HG03039 (cell line): ENCODE measurements around the gene SCARB1.
"Not testable (repeated sequence)": the region's sequence is repeated elsewhere in the genome, so short reads cannot be mapped to it uniquely, and the experiment has no call there.

Experiments
- ATAC-seq: cut with Tn5 transposase; IDR thresholded peaks from one replicate; pipeline ENCODE4 v1.9.1; 2021; ENCODE audit warnings: mild to moderate bottlenecking, moderate library complexity; ENCODE audit not compliant: unreplicated experiment

The SCARB1 gene

DNA sequence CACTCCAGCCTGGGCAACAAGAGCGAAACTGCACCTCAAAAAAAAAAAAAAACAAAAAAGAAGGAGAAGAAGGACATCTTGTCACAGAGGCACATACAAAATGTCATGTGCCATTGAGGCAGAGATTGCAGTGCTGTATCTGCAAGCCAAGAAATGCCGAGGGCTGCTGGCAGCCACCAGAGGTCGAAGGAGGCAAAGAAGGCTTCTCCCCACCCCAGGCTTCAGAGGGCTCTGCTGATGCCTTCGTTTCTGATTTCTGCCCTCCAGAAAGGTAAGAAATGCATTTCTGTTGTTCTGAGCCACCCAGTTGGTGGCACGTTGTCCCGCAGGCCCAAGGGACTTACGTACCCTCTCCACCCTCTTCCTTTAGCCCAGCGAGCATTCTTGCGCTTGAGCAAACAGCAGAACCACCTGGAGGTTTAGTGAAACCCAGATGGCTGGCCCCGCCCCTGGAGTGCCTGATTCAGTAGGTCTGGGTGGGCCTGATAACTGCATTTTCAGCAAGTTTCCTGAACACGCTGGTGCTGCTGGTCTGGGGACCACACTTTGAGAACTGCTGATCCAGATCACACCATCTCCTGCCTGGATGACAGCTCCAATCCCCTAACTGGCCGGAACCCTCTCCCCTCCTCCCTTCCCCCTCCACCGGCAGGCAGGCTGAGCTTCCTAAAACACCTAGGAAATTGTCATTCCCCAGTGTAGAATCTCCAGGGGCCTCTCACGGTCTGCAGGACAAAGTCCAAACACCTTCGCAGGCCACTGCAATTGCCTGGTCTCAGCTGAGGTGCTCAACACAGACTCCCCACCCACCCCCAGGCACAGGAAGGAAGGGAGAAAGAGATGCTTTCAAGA lies 21.1 kb upstream of the SCARB1 start:
- peak; percentile 78 for ATAC-seq

DNA sequence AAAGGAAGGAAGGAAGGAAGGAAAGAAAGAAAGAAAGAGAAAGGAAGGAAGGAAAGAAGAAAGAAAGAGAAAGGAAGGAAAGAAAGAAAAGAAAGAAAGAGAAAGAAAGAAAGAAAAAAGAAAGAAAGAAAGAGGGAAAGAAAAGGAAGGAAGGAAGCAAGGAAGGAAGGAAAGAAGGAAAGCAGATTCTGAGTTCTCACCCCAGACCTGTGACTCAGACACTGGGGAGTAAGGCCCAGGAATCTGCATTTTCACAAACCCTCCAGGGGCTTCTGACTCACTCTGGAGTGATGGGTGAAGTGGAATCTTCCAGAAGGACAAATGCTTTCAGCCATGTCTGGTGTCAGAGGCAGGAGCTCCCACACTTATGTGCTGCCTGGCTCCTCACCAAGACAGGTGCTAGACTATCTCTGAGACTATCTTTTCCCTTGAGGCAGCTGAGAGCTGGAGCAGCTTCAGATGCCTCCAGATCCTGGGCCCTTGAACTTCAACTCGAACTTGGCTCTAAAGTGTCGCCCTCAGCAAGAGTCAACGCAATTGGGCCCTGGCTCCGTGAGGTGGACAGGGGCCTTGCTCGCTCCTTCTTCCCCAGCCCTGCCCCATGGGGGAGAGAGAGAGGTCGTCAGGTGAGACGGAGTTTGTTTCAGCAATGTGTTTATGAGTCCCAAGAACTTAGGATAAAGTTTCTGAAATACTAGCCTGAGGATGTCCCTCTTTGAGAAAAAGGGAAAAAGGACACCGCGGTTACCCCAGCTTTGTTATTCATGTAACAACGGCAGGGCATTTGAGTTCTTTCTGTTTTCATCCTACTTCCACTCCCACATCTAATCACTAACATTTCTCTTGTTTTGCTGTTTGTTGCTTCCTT lies 19.8 kb upstream of the SCARB1 start:
- ATAC-seq: no peak

DNA sequence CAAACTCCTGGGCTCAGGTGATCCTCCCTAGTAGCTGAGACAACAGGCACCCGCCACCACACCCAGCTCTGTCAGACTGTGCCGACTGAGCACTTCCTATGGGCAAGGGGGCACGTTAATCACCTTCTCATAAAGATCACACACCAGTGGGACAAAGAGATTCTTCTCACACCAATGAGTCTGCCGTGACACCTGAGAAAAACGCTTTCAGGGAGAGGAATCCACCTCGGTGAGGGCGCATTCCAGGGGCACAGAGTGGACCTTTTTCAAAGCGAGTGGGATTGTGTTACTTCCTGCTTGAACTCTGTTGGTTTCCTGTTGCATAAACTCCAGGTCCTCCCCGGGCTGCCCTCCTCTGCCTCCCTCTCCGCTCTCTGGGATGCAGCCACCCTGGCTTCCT lies 17.5 kb upstream of the SCARB1 start:
- ATAC-seq: no peak

DNA sequence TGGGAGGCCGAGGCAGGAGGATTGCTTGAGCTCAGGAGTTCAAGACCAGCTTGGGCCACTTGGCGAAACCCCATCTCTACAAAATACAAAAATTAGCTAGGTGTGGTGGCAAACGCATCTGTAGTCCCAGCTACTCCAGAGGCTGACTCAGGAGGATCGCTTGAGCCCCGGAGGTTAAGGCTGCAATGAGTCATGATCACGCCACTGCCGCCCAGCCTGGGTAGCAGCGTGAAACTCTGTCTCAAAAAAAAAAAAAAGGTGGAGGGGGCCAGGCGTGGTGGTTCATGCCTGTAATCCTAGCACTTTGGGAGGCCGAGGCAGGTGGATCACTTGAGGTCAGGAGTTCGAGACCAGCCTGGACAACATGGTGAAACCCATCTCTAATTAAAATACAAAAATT lies 16.7 kb upstream of the SCARB1 start:
- not testable (repeated sequence) for ATAC-seq

DNA sequence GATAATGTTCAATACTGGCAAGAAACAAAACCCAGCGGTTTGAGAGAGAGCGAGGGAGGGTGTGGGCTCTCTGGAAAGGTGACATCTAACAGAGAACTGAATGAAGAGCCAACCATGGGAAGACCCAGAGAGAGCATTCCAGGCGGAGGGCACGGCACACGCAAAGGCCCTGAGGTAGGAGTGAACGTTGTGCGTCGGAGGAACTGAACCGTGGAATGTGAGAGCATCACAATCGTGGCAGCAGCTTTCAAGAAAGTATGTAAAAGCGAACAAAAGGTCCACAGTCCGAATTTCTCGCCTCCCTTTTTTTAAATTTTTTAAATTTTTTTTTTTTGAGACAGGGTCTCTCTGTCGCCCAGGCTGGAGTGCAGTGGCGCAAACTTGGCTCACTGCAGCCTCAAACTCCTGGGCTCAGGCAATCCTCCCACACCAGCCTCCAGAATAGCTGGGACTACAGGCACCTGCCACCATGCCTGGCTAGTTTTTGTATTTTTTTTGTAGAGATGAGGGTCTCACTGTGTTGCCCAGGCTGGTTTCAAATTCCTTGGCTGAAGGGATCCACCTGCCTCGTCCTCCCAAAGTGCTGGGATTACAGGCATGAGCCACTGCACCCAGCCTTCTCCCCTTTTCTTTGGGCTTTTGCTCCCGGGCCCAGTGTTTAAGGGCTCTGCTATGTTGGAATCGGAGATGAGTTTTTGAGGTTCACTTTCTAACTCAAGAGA lies 15.3 kb upstream of the SCARB1 start:
- no peak for ATAC-seq

DNA sequence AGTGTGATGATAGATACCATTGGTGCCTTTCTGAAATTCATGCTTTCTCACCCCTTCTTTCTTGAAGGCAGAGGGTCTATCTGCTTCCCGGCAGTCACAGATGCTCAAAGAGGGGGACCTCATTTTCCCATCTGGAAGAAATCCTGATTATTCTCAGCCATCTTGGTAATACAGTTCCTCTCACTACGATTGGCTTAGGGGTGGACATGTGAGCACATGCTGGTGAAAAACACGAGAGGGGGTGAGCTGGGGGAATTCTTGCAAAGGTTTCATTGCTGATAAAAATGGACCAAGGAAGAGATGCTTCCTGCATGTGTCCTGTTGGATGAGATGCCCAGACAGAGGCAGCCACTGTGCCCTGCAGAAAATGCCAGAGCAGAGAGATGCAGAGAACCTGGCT lies 13.8 kb upstream of the SCARB1 start:
- no peak for ATAC-seq

DNA sequence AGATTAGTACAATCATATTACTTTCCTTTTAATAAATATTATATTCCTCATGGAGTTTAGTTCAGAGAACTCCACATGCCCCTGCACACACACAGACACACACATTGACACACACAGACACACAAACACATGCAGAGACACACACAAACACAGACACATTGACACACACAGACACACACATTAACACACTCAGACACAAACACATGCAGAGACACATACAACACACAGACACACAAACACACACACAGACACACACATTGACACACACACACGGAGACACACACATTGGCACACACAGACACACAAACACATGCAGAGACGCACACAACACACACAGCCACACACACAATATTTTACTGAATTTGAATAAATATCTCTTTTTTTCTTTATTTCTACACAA lies 12.5 kb upstream of the SCARB1 start:
- ATAC-seq: no peak

DNA sequence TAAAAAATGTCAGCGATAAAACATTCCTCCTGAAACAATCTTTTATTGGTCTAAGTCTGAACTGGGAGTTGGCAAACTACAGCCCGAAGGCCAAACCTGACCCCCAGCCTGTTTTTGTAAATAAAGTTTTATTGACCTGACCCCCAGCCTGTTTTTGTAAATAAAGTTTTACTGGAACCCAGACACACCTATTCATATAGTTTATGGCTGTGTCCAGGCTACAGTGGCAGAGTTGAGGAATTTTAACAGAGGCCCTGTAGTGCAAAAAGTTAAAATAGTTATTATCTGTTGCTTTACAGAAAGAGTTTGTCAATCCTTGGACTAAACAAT lies 12.1 kb upstream of the SCARB1 start:
- ATAC-seq: no peak

DNA sequence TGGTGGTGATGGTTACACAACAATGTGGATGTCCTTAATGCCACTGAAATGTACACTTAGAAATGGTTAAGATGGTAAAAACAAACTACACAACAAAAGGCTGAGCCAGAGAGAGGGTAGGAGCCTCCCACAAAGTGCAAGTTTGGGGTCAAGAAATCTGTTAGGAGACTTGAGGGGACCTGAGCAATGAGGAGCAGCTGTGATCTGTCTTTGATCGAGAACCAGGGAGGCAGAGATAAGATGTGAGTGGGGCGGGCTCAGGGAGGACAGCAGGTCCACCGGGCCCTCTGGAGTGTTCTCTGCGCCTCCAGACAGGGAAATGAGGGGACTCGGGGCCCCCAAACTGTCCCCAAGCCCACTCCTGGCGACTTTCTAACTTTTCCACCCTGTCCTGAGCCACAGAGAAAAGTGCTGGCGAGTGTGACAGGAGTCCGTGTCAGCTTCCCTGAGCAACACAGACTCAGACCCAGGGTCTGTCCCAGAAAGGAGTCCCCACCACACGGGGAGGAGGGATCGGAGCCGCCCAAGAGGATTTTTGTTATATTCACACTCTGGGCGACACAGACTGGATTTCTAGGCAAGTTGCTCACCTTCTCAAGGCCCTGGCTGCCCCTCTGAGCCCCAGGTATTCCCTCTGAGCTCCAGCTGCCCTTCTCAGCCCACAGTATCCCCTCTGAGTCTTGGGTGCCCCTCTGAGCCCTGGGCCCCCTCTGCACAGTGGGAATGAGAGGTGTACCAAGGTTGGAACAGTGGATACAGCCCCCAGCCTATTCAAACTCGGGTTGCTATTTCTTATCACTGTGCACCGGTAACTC lies 11.5 kb upstream of the SCARB1 start:
- ATAC-seq: no peak

DNA sequence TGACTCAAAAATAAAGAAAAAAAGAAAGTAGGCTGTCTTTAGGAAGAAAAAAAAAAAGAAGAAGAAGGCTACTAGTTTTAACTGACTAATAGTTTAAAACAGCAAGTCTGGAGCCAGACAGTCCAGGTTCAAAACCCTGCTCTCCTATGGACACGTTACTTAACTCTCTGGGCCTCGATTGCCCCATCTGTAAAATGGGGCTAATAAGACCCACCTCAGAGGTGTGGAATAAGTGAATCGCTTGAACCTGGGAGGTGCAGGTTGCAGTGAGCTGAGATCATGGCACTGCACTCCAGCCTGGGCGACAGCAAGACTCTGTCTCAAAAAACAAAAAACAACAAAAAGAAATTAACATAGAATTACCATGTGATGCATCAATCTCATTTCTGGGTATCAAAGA lies 10.5 kb upstream of the SCARB1 start:
- no peak for ATAC-seq

DNA sequence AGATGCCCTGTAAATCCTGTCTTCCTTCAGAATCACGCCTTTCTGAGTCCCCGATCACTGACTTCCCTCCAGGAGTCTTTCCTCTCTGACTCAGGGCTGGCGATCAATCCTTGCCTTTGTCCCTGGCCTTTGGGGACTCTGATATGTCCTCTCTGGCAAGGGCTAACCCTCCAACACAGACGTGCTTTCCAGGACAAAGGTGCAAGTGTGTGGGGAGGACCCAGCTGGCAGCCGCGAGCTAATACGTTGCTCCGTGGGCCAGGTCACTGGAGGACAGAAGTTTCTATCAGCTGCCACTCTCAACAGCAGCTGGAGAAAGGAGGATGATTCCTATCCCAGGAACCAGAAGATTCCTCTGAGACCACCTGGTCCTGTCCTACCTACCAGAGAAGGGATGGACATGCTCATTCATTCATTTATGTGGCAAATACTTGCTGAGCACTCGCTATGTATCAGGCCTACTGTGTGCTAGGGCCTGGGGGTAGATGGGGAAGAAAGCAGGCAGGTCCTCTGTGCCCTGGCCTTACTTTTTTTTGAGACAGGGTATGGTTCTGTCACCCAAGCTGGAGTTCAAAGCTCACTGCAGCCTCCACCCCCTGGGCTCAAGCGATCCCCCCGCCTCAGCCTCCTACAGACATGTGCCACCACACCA lies 8.5 kb upstream of the SCARB1 start:
- no peak for ATAC-seq

DNA sequence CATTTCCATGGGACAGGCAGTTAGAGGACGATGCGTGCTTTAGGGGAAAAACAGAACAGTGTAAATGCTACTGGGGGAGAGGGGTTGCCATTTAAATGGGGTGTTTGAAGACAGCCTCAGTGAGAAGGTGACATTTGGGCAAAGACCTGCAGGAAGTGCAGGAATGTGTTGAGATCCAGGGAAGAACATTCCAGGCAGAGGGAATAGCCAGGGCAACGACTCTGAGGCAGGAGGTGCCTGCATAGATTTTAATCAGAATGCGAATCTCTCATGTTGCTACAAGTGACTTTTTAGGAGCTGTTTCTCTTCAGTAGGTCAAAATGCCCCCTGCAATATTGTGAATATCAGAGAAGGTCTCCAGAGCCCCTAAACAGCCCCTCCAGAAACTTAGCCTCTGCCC lies 7.6 kb upstream of the SCARB1 start:
- ATAC-seq: no peak

DNA sequence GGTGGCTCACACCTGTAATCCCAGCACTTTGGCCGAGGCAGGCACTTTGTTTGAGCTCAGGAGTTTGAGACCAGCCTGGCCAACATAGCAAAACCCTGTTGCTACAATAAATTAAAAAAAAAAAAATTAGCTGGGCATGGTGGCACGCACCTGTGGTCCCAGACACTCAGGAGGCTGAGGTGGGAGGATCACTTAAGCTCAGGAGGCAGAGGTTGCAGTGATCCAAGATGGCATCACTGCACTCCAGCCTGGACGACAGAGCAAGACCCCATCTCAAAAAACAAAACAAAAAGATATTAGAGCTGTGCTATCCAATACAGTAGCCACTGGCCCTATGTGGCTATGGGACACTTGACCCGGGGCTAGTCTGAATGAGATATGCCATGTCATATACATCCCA lies 6.9 kb upstream of the SCARB1 start:
- no peak for ATAC-seq

DNA sequence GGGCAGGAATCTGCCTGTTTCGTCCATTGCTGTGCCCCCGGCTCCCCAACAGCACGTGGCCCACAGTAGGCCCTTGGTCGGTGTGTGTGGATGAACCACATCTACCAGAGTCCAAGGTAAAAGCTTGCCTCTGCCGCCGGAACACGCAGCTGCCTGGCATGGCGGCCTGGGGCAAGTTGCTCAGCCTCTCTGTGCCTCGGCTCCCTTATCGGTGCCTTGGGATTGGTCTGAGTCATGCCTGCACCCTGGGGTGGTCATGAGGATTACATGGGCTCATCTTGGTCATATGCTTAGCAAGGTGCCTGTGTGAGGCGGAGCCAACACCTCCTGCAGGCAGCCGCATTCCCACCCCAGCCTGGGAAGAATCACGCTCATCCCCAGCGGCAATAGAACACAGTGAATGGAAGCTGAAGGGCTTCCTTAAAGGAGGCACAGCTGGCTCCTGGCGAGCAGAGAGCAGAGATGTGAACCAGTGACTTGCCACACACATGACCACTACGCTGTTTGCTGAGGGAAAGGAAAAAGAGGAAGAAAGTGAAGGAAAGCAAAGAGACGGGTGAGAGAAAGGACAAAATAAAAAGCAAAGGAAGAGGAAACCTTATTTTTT lies 5.5 kb upstream of the SCARB1 start:
- no peak for ATAC-seq

DNA sequence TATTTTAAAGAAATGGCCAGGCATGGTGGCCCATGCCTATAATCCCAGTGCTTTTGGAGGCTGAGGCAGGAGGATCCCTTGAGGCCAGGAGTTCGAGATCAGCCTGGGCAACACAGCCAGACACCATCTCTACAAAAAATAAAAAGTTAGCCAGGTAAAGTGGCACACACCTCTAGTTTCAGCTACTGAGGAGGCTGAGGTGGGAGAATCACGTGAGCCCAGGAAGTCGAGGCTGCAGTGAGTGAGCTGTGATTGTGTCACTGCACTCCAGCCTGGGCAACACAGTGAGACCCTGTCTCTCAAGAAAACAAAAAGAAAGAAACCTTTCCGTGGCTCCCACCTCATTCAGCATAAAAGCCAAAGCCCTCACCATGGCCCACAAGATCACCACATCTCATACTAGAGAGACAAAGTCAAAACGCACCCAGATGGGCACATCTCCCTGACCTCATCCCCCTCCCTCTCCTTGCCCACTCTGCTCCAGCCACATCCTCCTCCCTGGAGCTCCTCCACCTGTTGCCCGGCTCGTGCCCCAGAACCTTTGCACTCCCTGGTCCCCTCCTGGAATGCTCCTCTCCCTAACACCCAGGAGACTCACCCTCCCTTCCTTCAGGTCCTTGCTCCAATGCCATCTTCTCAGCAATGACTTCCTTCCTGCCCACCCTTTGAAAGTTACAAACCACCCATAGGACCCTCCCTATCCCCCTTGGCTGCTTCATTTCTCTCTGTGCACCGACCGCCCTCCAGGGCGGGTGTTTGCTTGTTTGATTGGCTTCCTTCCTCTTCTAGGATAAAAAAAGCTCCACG lies 4.8 kb upstream of the SCARB1 start:
- no peak for ATAC-seq

DNA sequence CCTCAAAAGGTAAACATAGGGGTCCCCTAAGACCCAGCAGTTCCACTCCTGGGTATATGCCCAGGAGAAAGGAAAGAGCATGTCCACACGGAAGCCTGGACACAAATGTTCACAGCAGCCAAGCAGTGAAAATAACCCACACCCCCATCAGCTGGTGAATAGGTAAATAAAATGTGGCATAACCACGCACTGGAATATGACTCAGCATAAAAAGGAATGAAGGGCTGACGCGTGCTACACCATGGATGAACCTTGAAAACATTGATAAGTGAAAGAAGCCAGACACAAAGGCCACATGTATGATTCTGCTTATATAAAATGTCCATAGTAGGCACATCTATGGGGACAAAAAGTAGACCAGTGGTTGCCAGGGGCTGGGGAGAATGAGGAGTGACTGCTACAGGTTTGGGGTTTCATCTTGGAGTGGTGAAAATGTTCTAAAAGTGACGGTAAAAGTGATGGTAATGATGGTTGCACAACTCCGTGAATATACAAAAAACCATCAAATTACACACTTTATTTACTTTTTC lies 3.8 kb upstream of the SCARB1 start:
- ATAC-seq: no peak

DNA sequence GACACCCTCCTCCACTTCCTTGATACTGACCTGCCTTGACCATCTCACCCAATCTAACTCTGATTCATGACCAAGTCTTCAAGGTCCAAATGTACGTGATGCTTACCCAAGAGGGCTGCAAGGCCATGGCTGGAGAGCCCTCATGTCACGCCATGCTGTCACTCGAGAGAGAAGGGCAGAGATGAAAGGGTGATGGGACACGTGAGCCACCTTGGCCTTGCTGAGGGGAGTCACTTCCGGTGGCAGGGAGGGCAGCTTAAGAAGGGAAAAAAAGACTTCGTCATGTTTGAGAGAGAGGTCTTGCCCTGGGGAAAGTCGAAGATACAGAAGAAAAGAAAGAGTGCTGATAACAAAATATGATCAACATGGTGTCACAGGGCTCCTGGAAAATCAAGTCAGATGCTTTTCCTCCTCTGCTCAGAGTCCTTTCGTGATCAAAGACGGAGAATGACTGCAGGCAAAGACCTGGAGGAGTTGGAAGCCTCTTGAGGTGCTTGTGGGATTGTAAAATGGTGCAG lies 3.3 kb upstream of the SCARB1 start:
- ATAC-seq: no peak

DNA sequence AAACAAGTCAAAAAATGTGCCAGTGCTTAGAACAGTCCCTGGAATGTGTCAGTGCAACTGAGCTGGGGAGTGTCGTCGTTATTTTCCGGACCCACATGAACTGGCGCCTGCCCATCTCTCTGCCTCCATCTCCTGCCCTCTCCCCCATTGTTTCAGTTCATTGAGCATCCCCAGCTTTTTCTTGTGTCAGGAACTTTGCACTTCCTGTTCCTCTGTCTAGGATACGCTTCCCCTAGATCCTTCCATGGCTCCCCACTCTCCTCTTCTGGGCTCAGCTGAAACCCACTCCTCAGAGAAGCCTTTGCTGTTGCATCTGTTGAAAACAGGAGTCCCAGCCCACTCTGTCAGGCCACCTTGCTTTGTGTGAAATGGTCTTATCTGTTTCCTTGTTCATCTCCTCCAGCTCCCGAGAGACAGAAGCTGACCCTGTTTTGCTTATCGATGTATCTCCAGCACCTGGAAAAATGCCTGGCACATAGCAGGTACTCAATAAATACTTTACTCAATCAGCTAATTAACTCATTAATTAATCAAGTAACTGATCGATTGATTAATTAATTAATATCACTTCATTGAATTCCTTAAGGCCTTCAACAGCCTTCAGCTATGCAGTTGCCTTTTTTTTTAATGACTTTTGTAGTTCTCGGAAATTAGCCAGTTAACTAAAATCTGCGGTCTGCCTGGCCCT lies 2.7 kb upstream of the SCARB1 start:
- no peak for ATAC-seq
